Activated CD4-positive, CD25-positive, alpha-beta regulatory T cell treated with anti-CD3 and anti-CD28 coated beads, Interleukin-2, amount 50 U/mL, for 72 hours (primary cell): ENCODE measurements around the gene ANO10.
"Not testable (repeated sequence)": the region's sequence is repeated elsewhere in the genome, so short reads cannot be mapped to it uniquely, and the experiment has no call there.

ENCODE experiments used
- DNase-seq: peaks from one replicate; pipeline ENCODE4 v3.0.0; 2021

Gene ANO10

GRCh38 chr3:43515208-43515917, 106.4 kb downstream of the ANO10 start:
- DNase-seq = no peak

GRCh38 chr3:43512754-43513404, 108.9 kb downstream of the ANO10 start:
- no peak for DNase-seq

- no peak for DNase-seq
These were observed 115.2 kb downstream of the ANO10 start for GRCh38 chr3:43506644-43507043.

GRCh38 chr3:43505351-43505750, 116.5 kb downstream of the ANO10 start:
- DNase-seq = no peak

- DNase-seq = no peak
These were observed 118.6 kb downstream of the ANO10 start for GRCh38 chr3:43503067-43503728.

GRCh38 chr3:43499256-43499655, 122.6 kb downstream of the ANO10 start:
- no peak for DNase-seq

DNA sequence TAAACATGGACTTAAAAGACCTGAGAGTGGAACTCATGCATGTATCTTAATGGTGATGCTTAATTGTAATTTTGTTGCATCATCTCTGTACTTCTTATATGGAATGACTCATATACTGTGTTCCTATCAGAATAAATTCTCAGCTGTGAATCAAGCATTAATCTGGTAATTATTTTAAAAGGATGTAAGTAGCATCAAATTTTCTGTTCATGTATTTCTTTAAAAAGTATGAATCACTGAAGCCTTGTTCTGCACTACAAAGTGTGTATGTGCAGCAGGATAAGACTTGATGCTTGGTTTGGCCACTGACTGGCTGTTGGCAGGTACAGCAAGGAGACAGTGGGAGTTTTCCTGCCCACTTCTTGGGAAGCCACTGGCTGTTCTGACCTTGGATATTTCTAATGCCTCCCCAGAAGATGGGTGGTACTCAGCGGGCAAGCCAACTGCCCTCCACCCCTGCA, 123.9 kb downstream of the ANO10 start:
- no peak for DNase-seq

DNA sequence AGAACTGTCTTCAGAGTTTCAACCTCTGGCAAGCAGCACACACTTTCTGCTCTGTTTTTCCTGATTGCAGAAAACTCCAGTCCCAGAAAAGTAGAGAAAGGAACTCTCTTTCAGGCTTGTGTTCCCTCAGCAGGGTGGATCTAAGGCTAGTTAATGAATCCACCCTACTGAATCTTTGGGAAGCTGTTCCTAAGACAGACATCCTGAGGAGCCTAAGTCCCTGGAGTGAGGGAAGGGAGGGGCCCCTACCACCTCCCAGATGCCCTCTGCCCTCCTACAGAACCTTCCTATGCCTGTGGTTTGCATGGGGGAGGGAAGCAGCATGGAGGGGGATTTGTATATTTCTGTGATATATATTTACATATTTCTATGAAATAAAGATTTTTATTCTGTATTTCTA, 124.4 kb downstream of the ANO10 start:
- DNase-seq = no peak

- DNase-seq = no peak
These were observed 125.0 kb downstream of the ANO10 start for GRCh38 chr3:43496740-43497375.

GRCh38 chr3:43492932-43493331, 128.9 kb downstream of the ANO10 start:
- not testable (repeated sequence) for DNase-seq

- DNase-seq = not testable (repeated sequence)
These were observed 130.0 kb downstream of the ANO10 start for GRCh38 chr3:43491807-43492206.

DNA sequence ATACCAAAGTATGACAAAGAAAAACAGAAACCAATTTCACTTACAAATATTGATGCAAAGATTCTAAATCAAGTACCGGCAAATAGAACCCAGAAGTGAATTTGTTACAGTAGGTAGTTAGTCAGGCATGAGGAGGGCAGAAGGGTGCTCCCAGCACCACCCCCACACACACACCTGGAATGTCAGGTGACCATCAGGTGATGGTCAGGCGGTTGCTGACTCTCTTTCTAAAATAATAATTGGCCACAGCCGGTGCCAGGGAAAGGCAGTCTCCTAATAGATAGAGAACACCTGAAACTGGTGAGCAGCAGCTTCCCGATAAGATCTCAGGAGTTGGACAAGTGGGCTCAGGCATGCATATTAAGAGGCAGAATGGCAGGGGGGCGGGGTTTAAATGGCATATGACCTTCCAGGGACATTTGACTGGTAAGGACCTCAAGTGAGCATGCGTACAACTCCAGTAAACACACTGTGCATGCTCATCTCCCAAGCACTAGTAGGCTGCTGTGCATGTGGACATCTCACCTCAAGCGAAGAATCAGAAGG, 131.1 kb downstream of the ANO10 start:
- no peak for DNase-seq

- no peak for DNase-seq
These were observed 131.9 kb downstream of the ANO10 start for GRCh38 chr3:43489930-43490329.

DNA sequence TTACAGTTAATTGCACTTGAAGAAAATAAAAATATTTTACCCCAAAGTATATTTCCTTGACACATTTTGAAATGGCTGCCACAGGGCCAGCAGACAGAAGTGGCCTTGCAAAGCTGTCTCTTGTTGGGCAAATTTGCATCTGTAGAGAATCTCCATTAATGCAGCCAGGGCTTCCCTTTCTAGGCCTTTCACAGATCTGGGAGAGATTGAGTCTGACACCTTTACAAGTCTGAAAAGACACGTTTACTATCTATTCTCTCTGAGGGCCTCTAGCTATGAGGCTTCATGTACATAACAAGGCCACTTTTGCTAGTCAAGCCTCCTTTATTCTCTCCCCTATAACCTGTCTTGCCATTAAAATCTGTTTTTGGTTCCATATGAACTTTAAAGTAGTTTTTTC, 135.9 kb downstream of the ANO10 start:
- DNase-seq = no peak

DNA sequence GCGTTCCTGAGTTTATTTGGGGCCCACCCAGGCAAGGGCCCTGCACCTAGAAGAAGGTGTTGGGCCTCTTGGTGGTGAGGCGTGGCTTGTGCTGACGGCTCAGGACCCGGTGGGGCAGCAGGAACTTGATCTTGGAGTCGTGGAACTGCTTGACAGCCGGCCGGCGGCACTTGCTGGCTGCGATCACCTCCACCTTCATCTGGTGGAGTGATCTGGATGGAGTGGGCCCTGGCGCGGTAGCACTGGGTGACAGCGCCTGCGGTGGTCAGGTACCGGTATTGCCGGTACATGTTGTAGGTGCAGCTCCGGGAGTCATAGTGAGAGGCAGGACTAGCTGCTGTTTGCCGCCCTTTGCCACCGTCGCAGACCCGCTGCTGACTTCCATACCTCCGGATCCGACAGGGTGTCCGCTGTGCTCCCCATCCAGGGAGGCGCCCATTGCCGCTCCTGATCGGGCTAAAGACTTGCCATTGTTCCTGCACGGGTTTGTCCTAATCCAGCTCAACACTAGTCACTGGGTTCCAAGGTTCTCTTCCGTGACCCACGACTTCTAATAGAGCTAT, 136.8 kb downstream of the ANO10 start:
- DNase-seq = no peak

DNA sequence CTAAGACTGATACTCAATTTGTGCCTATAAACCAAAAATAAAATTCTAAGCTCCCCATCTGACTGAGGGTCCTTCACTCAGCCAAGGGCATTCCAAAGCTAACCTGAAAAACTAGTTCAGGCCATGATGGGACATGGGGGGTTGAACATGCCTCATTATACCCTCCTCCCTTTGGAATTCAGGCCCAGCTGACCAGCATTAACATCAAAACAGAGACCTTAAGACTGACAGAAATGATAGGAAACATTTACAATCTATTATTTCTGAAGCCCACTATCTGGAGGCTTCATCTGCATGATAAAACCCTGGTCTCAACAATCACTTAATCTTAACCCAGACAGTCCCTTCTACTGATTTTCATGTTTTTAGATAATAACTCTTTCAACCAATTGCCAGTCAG, 140.4 kb downstream of the ANO10 start:
- no peak for DNase-seq

DNA sequence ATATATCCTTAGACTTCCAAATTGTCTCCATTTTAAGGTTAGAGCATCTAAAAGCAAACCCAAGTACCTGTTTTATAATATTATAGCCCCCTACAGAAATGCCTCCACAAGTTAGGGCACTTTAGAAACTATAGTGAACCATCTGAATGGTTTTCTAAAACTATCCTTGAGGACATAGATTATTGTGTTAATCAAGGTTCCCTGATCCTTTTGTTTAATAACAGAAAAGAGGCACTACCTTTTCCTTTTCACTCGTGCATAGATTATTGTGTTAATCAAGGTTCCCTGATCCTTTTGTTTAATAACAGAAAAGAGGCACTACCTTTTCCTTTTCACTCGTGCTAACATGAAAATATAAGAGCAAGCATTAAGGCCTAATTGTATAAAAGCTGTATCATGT, 143.0 kb downstream of the ANO10 start:
- DNase-seq = not testable (repeated sequence)

- DNase-seq = no peak
These were observed 143.6 kb downstream of the ANO10 start for GRCh38 chr3:43478118-43478785.

GRCh38 chr3:43477600-43477999, 144.2 kb downstream of the ANO10 start:
- peak; percentile 41 for DNase-seq

DNA sequence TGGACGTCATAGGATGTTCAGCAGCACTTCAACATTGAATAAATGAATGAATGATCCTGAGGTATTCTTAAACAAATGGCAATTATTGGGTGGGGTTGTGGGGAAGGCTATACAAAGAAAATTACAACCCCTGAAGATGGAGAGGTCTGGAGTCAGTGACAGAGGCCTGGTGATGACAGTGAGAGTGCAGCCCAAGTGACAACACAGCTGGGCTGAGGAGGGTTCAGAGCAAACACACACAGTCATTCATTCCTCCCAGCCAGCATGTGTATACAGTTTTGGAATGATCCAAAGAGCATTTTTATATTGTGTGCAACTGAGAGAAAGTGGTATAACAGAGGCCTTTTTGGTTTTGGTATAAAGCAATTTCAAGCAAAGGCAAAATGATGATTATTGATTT, 148.1 kb downstream of the ANO10 start:
- DNase-seq = no peak

GRCh38 chr3:43473244-43473643, 148.6 kb downstream of the ANO10 start:
- no peak for DNase-seq

DNA sequence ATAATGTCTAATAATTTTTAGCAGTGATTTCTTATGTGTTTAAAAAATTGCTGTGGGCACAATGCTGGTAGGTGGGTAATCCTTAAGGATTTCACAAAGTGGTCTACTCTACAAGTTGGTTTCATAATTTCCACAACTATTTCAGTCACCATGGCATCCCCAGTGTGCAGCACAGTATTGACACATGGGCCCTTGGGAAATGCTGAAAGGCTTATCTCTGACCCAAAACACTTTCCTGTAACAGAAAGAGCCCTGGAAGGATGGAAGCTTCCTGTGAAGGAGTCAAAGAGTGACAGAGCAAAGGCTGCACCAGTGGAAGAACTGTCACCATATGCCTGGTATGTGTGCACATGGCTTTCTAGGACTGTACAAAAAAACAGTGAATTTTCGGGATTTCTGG, 153.7 kb downstream of the ANO10 start:
- no peak for DNase-seq
